GM18907 (cell line): Measurements from ENCODE around the gene DIRAS3.
"Not testable (repeated sequence)": the region's sequence is repeated elsewhere in the genome, so short reads cannot be mapped to it uniquely, and the experiment has no call there.

Experiments used
- ATAC-seq: cut with Tn5 transposase; IDR thresholded peaks from one replicate; pipeline ENCODE4 v1.9.1; 2021; ENCODE audit warnings: mild to moderate bottlenecking, moderate library complexity; ENCODE audit not compliant: unreplicated experiment

DIRAS3 gene

GRCh38 chr1:68024635-68025338 lies 25.6 kb downstream of the DIRAS3 start:
- no peak for ATAC-seq

- ATAC-seq, result no peak
Measured at GRCh38 chr1:68016381-68016780, 34.0 kb downstream of the DIRAS3 start.

GRCh38 chr1:68015971-68016370 lies 34.5 kb downstream of the DIRAS3 start:
- no peak for ATAC-seq

- ATAC-seq, result no peak
Measured at GRCh38 chr1:68015369-68015768, 35.1 kb downstream of the DIRAS3 start.

- no peak for ATAC-seq
Measured at GRCh38 chr1:68013351-68013750, 37.1 kb downstream of the DIRAS3 start.

- no peak for ATAC-seq
Measured at GRCh38 chr1:68011657-68012375, 38.6 kb downstream of the DIRAS3 start.

- no peak for ATAC-seq
Measured at GRCh38 chr1:68010543-68010942, 39.9 kb downstream of the DIRAS3 start.

GRCh38 chr1:68010090-68010489 lies 40.3 kb downstream of the DIRAS3 start:
- ATAC-seq, result no peak

GRCh38 chr1:68003626-68004025 lies 46.8 kb downstream of the DIRAS3 start:
- ATAC-seq, result not testable (repeated sequence)

- no peak for ATAC-seq
Measured at GRCh38 chr1:68000191-68000590, 50.2 kb downstream of the DIRAS3 start.

- ATAC-seq, result no peak
Measured at GRCh38 chr1:67997746-67998145, 52.7 kb downstream of the DIRAS3 start.
